Stimulated activated CD8-positive, alpha-beta memory T cell treated with anti-CD3 and anti-CD28 coated beads, Interleukin-12 subunit alpha, Interleukin-12 subunit beta, amount 100 ng/mL, for 4 hours (primary cell): ENCODE data around the gene TCP11X2.
A peak's percentile ranks its signal among the peaks of the same experiment; 100 is the strongest.
"Not testable (repeated sequence)": the region's sequence is repeated elsewhere in the genome, so short reads cannot be mapped to it uniquely, and the experiment has no call there.

ENCODE experiments used
- DNase-seq: peaks from one replicate; pipeline ENCODE4 v3.0.0-alpha.2; 2020; ENCODE audit warnings: low read depth

Gene TCP11X2

DNA sequence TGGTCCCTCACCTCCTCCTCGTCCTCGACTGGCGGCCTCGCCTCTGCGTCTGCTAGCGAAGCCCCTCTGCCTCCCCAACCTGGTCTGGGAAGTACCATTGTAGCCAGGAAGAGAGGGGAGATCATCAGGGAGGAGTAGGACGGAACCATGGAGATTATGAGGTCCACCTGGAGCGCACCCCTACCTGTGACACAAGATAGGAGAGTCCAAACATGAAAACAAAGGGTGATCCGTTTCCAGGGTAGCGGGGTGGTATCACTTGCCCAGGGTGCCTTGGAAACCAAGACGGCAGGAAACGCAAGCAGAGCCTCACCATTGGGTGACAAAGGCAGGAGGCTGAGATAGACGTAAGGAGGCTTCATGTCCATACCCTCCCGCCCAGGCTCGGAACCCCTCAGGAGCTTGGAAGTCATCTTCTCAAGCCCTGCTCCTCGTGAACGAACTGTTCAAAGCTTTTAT is at the start of gene TCP11X2:
TSS of gene TCP11X2 (minus strand) at position 51 of the 459 bp plus-strand sequence.
- DNase-seq, result not testable (repeated sequence)

DNA sequence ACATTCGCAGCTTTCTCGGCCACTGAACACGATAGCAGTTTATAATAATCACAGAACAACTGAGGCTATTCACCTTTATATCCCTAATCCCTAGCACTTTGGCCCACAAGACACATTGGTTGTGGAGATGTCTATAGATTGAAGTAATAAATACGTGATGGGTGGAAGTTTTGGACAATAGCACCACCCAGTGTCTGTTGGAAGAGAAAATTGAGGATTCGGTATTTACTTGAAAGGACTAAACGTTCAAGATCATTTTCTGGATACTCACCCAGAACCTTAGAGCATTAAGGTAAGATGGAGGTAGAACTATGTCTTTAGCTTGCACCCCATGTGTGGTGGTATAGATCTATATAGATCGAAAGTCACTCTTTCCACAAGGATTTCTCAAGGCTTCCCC is 45.7 kb upstream of the TCP11X2 start:
- DNase-seq, result no peak

DNA sequence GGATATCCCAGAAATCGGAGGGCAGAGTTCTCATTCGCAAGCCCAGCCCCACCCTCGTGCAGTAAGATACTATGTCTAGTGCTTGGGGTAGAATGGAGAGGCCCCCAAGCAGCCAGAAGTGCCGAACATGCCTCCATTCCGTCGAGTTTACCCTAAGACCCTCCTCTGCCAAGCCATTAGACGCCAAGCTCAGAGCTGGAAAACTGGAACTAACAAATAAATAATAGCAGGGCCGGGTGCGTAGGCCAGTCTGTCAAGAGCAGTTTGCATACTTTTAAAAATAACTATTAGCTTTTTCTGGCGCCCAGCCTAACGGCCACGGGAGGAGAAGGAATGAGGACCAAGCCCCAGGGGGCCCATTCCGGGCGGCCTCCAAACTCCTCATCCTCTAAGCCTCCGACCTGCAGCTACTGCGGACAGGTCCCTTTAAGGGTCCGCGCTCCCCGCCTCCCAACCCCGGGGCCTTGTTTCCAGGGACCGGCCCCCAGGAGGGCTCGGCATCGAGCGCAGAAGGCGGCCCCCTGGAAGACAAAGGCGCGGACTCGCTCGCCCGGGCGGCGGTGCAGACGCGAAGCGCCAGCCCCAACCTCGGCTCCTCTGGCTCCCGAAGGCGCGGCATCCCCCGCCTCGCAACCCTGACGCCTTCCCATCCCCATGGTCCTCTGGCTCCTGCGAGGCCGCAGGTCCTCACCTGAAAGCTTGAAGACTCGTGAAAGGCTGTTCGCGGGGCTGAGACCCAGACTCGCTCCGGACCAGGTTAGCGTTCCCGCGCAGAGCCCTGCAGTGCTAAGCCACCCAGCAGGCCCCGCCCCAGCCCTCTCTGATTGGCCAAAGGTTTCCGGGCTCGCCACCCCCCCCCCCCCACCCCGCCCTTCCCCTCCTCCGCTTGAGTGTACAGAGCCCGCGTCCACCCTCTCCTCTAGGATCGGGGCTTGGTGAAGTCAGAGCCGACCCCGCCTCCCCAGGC is 44.6 kb upstream of the TCP11X2 start, which contains the start of gene TMSB15A:
TSS of gene TMSB15A (minus strand) at position 765 of the 967 bp plus-strand sequence.
- DNase-seq, result peak; percentile 24

DNA sequence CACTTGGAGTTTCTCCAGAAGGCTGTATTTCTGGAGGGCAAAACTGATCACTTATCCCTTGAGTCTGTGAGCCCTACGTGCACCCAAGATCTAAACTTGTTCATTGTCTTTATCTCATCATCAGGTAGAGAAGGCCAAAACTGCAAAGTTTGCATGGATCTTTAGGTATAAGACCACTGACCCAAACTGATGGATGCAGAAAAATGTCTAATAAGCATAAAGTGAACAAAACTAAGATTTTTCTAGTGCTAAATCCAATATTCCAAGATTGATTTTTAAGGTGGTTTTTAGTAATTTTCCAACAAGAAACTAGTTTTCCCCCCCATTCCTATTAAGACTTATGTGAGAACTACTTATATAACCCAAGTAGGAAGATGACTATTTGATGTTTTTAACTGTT is 42.9 kb upstream of the TCP11X2 start:
- DNase-seq, result no peak

DNA sequence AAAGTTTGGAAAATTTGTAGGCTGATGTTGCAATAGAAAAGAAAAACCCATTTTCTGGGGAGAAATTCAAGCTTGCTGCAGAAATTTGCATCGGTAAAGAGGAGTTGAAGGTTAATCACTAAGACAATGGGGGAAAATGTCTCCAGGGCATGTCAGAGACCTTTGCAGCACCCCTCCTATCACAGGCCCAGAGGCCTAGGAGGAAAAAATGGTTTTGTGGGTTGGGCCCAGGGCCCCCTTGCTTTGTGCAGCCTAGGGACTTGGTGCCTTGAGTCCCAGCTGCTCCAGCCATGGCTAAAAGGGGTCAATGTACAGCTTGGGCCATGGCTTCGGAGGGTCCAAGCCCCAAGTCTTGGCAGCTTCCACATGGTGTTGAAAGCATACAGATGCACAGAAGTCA is 27.1 kb upstream of the TCP11X2 start:
- no peak for DNase-seq

DNA sequence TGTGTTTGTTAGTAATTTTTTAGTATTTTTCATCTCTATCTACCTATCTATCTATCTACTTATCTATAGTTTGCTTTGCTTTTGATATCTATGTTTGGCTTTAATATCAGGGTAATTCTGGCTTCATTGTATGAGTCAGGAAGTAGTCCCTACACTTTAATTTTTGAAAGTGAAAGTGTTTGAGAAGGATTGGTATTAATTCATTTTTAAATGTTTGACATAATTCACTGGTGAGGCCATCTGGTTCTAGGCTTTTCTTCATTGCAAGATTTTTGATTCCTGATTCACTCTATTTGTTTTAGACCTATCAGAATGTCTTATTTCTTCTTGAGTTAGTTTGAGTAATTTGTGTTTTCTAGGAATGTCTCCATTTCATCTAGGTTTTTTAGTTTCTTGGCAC is 20.2 kb upstream of the TCP11X2 start:
- no peak for DNase-seq

DNA sequence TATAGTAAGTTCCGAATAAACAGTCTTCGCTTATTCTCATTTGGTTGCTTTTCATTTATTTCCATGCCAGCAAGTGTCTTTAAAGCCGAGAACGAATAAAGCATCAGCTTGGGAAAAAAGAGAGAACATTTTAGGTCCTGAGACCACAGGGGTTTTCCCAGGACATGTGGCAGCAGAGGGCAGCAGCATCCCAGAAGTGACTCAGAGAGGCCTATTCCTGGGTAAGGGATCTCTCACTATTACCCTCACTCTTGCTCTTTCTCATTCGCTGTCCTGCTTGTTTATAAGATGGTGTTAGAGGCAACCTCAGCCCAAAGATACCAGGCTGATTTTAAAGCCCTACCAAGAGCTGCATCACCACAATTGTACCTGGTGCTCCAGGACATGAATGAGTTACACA is 7.2 kb upstream of the TCP11X2 start:
- not testable (repeated sequence) for DNase-seq

DNA sequence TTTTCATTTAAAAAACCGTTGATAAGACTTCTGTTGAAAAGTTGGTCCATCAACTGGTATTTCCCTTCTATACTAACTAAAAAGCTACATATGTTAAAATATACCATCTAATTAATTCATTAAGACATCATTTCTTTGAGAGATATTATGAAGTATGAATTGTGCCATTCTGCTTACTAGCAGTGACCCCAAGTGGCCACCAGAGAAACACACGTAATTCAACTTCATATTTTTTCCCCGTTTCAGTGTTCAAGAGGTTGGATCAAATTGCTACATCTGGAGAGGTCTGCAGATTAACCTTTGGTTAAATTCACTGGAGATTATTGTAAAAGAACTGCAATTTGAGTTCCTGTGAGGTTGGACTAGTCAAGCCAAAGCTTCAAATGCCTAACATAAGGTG is 1.4 kb downstream of the TCP11X2 start:
- DNase-seq, result not testable (repeated sequence)

DNA sequence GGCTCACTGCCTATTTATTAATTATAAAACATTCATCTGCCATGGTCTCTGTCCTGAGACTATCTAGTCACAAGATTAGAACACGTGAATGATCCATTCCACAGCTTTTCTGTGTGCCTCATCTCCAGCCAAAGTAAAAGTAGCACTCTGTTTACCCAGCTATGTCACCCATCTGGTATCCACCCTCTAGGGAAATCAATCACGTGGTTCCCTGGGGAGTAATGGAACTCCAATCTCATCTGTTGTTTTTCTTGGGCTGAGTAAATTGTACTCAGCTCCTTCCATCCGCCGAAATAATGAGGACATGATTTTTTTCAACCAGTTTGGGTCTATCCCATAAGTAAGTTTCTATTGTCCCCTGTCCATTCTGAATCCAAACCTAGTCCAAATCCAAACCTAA is 13.0 kb downstream of the TCP11X2 start:
- not testable (repeated sequence) for DNase-seq

DNA sequence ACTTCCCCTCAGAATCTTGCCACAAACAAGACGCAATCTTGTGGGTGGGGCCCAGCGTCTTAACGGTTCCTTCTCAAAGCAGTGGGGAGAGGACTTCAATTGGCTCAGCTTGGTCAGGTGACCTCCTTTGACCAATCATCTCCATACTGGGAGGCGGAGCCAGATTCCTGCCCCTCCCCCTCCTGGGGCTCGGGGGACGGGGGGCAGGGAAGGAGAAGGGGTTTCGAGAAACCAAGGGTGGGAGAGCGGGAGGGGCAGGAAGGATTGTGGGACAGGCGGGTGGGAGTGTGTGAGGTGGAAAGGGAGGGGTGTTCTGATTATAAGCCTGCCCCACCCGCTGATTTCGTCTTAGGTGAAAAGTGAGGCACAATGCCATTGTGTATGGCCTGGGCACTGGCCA is 31.7 kb downstream of the TCP11X2 start, which contains the start of gene NXF2B:
TSS of gene NXF2B (minus strand) at position 101 of the 400 bp plus-strand sequence. CDS start 59,972 bp downstream, outside the sequence.
- not testable (repeated sequence) for DNase-seq

DNA sequence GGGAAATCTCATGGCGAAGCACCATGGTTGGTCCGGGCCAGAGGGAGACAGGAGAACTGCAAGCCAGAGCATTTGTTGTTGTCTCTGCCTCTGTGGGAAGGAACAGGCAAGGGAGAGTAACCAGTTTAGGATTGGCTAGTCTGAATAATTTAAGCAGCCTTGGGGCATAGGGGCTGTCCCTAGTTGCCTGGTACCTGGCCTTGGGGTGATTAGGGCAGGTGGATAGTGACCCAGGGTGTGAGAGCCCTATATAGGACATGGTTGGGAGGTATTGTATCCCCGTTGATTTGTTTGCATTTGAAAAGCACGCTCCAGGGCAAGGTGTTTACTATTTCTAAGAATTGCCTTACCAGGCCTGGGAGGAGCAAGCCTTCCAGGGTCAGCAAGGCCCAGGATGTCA is 57.1 kb downstream of the TCP11X2 start:
- DNase-seq, result not testable (repeated sequence)
